Embryonic facial prominence (tissue), 1 donor: ENCODE results near the gene SNX32.
"Not testable (repeated sequence)": the region's sequence is repeated elsewhere in the genome, so short reads cannot be mapped to it uniquely, and the experiment has no call there.

Source experiments
- DNase-seq: peaks from one replicate; pipeline ENCODE4 v3.0.0-alpha.2; 2016; ENCODE audit errors: extremely low spot score

SNX32 gene

GRCh38 chr11:65885231-65885630 is 51.5 kb downstream of the SNX32 start:
- DNase-seq = no peak

- DNase-seq = no peak
Measured at GRCh38 chr11:65885808-65886536, 52.2 kb downstream of the SNX32 start.

GRCh38 chr11:65886826-65887722 is 53.3 kb downstream of the SNX32 start:
- DNase-seq = no peak

GRCh38 chr11:65887723-65888162 is 54.0 kb downstream of the SNX32 start:
- DNase-seq = no peak

- peak; percentile 94 for DNase-seq
Measured at GRCh38 chr11:65888163-65888814, 54.5 kb downstream of the SNX32 start, which contains the start of gene FIBP. FIBP (minus strand) TSS chr11:65888471; CDS start chr11:65888418, 53 bp downstream.

- DNase-seq = peak; percentile 91
Measured at GRCh38 chr11:65890324-65891218, 56.8 kb downstream of the SNX32 start, which contains the start of gene CCDC85B. CCDC85B (plus strand) TSS chr11:65890673; CDS start chr11:65890784, 111 bp downstream.

GRCh38 chr11:65891219-65892136 is 57.7 kb downstream of the SNX32 start:
- DNase-seq = no peak

GRCh38 chr11:65892137-65892540 is 58.4 kb downstream of the SNX32 start:
- DNase-seq = not testable (repeated sequence)

- DNase-seq = no peak
Measured at GRCh38 chr11:65892661-65893317, 59.0 kb downstream of the SNX32 start.

- DNase-seq = no peak
Measured at GRCh38 chr11:65894034-65894591, 60.4 kb downstream of the SNX32 start.

- DNase-seq = no peak
Measured at GRCh38 chr11:65895482-65895981, 61.8 kb downstream of the SNX32 start.

- DNase-seq = no peak
Measured at GRCh38 chr11:65896034-65896999, 62.6 kb downstream of the SNX32 start.

- DNase-seq = no peak
Measured at GRCh38 chr11:65897020-65897471, 63.3 kb downstream of the SNX32 start.

- no peak for DNase-seq
Measured at GRCh38 chr11:65898656-65899355, 65.0 kb downstream of the SNX32 start.

- no peak for DNase-seq
Measured at GRCh38 chr11:65899356-65900124, 65.8 kb downstream of the SNX32 start.
